GM10847 (cell line): ENCODE data around the gene LACTB.
A peak's percentile ranks its signal among the peaks of the same experiment; 100 is the strongest.

Source experiments
- POLR2A ChIP-seq: IDR thresholded peaks from 2 replicates; pipeline ENCODE4 v1.6.1; 2011; ENCODE audit not compliant: insufficient read length; ENCODE audit errors: extremely low read depth

Gene LACTB

DNA sequence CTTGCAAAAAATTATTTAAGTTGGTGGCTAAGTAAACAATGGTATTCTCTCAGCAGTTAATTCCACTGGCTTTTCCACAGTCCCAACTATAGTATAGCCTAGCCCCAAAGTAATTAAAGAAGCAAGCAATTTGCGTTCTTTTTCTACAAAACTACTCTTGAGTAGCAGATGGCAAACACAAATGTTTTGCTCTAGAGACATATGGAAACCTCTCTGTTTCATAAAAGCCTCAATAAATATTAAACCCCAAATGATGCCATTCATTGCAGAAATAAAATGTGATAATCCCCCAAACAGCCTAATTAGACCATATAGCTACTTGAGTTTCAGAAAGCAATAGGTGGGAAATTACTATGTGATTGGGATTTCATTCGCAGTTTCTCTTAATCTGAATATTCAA lies 59.1 kb downstream of the LACTB start:
- TF ChIP-seq POLR2A: no peak

DNA sequence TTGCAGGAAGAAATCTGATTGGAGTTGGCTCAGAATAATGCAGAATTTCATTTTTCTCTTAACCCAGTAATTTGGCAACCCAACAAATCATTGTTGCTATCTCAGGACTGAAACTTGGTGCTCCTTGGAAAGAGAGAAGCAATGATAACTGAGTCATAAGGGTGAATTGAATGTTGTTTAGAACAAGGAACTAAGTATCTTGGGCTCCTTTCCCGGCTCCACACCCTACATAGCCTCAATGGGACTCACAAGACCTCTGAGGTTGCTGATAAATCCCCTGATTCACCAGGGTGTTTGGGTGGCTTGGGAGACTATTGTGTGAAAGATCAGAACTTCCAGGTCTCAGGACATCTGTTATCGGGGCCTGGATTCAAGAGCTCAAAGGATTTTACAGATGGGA lies 60.0 kb downstream of the LACTB start:
- TF ChIP-seq POLR2A: no peak

DNA sequence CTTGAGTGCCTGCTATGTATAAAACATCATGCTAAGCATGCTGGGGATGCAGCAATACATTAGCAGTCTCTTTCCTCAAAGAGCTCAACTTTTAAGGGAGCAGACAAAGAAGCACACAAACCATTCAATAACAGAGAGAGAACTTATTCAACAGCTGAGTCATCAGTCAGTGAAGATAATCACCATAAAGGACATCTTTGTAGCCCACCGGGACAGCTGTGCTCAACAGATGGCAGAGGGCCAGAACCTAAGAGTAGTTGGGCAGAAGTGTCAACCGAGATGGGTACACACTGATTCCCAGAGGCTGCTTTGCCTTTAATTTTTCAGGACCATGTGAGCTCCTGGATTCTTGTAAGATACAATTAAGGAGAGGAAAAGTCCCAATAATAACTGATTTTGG lies 63.5 kb downstream of the LACTB start:
- TF ChIP-seq POLR2A: no peak

DNA sequence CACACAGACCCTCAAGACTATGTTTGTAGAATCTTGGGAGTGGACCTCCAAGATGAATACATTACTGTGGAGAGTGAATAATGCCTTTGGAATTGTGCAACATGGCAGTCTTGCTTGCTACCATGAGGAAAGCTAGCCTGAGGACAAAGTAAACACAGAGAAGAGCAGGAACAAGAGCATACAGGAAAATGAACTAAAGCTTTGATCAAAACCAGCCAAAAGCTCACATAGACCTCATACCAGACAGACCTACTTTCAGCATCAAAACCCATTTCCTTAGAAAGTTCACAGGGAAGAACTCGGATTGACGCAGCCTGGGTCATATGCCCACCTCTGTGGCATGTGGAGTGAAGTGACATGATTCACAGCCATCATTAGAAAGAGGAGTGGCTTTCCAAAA lies 64.4 kb downstream of the LACTB start:
- TF ChIP-seq POLR2A: no peak

DNA sequence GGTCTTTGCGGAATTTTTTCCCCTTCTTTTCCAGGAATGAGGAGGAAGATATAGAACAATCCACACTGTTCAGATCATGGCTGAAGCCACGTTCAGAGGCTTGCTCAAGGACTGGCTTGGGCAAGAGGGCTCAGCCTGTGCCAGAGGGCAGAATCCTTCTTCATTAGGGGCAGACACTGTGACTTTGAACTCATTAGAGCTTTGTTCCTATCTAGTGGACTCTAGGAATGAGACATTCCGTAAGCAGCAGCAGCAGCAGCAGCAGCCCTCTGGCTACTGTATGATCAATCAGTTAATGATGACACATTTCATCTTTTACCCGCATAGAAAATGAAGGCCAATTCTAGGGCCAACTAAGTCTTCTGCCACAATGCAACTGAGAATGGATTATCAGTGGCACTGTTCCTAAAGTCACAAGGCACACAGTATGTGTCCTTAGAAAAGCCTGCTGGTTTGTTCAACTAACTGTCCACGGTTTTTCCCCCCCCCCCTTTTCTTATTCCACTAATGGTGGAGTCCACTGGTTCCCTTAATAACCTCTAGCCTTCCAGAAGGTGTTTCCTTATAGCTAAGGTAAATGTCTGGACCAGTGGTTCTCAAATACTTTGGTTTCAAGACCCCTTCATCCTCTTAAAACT lies 66.0 kb downstream of the LACTB start:
- no peak for TF ChIP-seq POLR2A

DNA sequence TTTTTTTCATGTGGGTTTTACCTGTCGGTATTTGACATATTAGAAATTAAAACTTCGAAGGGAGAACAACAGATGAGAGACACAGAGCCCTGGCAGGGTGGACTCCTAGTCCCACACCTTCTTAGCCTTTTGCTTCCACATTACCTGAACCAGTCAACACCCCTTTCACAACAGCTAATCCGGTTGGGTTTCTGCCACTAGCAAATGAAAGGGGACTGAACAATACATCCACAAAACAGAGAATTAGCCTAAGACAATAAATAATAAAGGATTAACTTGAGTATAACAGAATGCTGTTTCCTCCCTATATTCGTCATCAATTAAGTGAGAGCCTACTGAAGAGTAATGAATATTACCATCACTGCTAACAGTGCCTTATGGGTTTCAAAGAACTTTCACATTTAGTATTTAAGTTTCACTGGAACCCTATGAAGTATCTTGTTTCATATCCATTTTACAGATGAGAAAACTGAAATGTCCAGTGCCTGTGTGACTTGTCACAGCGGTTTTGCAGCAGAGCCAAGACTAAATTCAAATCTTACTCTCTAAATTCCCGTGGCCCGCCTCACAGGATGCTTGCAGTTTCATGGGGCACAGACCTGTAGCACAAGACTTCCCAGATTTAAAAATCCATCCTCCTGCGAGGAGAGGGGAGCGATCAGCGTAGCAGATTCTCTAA lies 66.7 kb downstream of the LACTB start:
- TF ChIP-seq POLR2A: no peak

DNA sequence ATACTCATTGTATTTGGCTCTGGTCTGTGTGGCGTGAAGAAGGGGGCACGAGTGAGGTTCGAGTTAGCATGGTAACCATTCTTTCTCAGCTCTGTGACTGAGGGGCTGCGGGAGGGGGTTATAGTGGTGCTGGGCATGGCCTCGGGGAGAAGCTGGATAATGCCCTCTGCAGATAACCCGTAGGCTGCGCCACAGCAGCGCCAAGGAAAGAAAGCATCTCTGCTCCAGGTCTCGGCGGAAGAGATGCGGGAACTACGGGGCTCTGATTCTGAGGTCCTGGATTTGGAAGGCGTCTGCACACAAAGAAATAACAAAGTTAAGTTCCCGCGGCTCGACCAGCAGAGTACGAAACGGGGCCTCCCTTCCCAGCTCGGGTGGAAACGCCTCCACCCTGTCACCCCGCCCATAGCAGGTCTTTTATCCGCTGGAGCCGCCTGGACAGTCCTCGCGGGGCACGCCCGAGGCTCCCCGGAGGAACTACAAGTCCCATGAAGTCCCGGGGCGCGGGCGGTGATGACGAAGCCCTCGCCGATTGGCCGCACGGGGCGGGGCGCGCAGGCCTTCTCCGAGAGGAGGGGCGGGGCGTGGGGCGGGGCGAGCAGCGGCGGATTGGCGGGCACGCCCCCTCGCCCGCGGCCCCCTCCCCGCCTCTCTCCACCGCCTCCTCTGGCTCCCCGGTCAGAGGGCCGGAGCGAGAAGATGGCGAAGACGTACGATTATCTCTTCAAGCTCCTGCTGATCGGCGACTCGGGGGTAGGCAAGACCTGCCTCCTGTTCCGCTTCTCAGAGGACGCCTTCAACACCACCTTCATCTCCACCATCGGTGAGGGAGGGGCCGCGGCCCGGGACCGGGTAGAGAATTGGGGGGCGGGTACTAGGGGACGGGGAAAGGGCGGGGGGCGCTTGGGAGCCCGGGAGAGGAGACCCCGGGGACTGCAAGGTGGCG lies 67.5 kb downstream of the LACTB start, which contains the start of gene RAB8B:
Gene RAB8B, plus strand, starts transcription at position 681 of the 946 bp plus-strand sequence. Its CDS starts 19 bp downstream, at position 700.
- peak; percentile 53 for TF ChIP-seq POLR2A

DNA sequence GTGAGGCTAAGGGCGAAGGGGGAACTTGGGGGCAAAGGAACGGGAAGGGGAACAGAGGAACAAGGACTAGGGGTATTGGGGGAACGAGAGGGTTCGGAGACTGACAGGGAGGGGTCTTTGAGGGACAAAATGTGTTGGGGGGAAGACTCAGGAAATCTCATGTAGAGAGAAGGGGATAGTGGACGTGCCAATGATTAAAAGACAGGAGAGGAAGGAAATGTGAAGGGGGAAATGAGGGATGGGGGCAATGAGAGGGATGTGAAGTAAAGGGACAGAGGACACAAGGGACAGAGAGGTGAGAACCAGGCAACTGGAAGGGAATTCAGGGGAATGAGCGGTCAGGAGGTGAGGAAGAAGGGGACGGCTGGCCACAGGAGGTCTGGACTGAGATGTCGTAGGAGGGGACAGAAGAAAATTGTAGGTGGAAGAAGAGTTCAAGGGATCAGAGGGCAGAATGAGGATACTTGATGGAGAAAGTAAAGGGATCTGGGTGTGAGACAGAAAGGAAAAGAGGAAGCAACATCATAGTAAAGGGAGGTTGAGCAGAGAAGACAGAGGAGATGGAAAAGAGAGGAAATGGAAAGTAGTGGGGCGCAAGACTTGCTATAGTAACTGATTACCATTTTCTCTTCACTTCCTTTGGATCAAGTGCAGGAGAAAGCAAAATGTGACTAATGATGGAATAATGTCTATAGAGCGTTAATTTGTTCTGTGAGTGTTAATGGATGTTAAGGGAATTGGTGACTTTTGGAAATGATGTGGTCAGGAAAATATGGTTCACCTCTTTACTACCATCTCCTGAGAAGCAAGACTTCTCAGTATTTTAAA lies 68.5 kb downstream of the LACTB start:
- no peak for TF ChIP-seq POLR2A

DNA sequence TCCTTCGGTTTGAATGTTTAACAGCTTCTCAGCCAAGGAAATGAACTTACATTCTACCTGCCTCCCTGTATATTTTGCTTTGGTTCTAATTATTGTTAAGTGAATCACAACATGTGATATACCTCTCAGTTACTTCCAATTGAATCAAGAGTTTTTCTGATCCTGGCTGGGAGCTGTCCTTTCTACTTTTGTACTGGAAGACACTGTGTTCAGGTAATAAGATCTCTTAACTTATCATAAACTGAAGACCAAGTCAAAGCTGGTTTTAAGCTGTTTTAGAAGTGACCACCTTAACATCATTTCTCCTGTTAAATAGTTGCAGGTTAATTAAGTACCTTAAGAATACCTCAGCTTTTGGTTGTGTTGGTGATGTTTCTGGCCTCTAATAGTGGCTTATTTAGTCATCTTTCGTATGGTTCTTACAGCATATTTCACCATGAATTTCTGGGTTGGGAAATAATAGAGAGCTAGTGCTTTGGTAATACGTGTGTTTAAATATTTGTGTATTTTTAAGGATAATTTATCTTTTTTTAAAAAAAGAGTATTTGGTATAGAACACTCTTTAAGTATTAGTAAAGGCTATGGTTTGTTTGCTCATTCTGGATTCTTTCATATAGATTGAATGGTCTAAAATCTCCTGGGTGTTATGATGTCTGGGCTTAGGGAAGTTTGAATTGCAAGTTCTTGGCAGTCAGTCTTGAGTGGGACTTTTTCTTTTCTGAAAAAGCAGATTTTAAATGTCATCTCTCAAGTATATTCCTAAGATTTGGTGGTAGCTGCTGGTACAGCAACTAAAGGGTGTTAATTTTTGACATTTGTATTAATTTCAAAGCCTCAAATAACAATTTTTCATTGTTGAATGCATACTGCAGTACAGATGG lies 69.3 kb downstream of the LACTB start:
- TF ChIP-seq POLR2A: no peak
